GM12874 (cell line): ENCODE data around the gene NUDT19.

Experiments used
- TF ChIP-seq, protein P1 (sequence below): IDR thresholded peaks from 2 replicates; pipeline ENCODE4 v1.5.1; 2011; ENCODE audit warnings: low read depth, mild to moderate bottlenecking, control low read depth, low read length, moderate library complexity; ENCODE audit not compliant: insufficient read depth

Gene NUDT19

GRCh38 chr19:32652894-32653598 lies 38.6 kb upstream of the NUDT19 start:
- TF ChIP-seq, protein P1, sequence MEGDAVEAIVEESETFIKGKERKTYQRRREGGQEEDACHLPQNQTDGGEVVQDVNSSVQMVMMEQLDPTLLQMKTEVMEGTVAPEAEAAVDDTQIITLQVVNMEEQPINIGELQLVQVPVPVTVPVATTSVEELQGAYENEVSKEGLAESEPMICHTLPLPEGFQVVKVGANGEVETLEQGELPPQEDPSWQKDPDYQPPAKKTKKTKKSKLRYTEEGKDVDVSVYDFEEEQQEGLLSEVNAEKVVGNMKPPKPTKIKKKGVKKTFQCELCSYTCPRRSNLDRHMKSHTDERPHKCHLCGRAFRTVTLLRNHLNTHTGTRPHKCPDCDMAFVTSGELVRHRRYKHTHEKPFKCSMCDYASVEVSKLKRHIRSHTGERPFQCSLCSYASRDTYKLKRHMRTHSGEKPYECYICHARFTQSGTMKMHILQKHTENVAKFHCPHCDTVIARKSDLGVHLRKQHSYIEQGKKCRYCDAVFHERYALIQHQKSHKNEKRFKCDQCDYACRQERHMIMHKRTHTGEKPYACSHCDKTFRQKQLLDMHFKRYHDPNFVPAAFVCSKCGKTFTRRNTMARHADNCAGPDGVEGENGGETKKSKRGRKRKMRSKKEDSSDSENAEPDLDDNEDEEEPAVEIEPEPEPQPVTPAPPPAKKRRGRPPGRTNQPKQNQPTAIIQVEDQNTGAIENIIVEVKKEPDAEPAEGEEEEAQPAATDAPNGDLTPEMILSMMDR: no peak

- TF ChIP-seq, protein P1: no peak
Observed at GRCh38 chr19:32653599-32653915, 38.1 kb upstream of the NUDT19 start.

- TF ChIP-seq, protein P1: no peak
Observed at GRCh38 chr19:32658075-32658474, 33.5 kb upstream of the NUDT19 start.

DNA sequence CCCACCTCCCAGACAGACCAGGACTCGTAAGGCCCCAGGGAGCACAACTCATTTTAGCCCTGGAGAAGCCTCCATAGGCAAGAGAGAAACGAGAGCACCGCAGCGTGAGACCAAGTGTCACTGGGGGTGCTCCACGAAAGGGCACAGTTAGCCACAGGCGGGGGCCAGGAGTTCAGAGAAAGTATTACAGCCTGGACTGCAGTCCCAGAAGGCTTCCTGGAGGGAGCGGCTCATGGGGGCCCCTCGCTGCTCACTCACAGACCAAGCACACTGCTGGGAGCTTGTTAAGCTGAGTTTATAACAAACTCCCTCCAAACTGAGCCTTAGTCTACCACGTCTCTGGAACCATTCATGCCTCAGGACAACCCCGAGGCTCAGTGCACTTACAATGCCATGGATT lies 33.1 kb upstream of the NUDT19 start:
- TF ChIP-seq, protein P1: no peak

- TF ChIP-seq, protein P1: no peak
Observed at GRCh38 chr19:32661318-32661717, 30.3 kb upstream of the NUDT19 start.

DNA sequence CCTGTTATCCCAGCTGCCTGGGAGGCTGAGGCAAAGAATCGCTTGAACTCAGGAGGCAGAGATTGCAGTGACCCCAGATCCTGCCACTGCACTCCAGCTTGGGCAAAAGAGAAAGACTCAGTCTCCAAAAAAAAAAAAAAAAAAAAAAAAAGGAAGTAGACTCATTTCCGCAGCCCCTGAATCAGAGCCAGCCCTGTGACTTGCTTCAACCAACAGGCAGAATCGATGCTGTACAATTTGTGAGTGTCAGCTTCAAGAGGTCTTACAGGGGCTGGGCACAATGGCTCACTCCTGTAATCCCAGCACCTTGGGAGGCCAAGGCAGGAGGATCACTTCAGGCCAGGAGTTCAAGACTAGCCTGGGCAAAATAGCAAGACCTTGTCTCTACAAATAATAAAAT lies 29.4 kb upstream of the NUDT19 start:
- TF ChIP-seq, protein P1: no peak

GRCh38 chr19:32666084-32666483 lies 25.5 kb upstream of the NUDT19 start:
- TF ChIP-seq, protein P1: no peak
